ENCODE data around the gene RNF6.

RNF6 gene

DNA sequence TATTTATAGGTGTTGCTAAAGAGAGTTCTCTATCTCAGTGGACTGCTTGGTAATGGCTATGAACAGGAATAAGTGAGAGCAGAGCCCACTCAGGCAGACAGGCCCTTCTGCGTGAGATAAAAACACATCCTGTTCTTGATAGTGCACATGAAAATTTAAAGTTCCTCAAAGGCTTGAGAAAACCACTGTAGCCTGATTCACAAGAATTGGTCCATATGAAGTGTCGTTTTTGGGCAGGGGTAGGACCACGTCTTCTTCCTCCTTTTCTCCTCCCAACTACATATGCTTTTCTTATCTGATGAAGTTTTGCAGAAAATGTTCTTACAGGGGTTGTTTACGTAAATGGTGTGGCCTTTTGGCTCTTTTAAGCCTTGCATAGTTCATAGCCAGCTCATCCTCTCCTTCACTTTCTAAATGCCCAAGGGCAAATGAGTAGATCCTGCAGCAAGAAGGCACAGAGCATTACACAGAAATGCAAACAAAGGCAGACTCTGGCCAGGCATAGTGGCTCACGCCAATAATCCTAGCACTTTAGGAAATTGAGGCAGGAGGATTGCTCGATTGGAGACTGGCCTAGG, 53.8 kb downstream of the RNF6 start:
- no peak for DNase-seq

DNA sequence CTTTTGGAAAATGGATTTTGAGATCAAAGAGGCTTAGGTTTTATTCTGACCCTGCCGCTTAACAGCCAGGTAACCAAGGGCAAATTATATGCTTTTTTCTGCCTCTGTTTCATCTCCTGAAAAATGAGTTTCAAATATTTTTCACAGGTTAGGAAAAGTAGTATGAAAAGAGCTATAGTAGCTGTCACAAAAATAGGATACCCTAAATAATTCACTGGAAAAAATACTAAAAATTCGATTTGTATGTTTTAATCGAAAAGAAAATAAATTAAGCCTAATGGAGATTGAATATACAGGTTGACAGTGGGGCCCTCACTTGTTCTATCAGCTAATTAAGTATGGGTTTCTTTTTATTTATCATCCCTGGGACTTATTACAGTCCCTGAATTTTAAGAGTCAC, 58.3 kb downstream of the RNF6 start:
- no peak for DNase-seq
